CD14-positive monocyte (primary cell): ENCODE results near the gene MYO1C. TPM values are rescaled to one million over a fixed set of nuclear protein-coding genes. Genes with fewer than 3 reads are reported as not detected.
A peak's percentile ranks its signal among the peaks of the same experiment; 100 is the strongest.

ENCODE experiments used
- DNase-seq, 3 donors: peaks; one replicate each; pipeline ENCODE4 v3.0.0-alpha.2; 2011 to 2022
- H2AFZ ChIP-seq: 2 replicates; pipeline ENCODE4 v1.6.0; 2012; ENCODE audit warnings: mild to moderate bottlenecking, low read depth, low read length, inconsistent platforms; ENCODE audit not compliant: insufficient read depth, poor library complexity, severe bottlenecking
- H3K27ac ChIP-seq, 2 donors: 1 replicate in 1 of 2; 2 replicates in 1 of 2; pipeline ENCODE4 v1.5.1; 2012 to 2013; ENCODE audit warnings: low read length in 2 of 2, control low read depth in 1 of 2, inconsistent platforms in 1 of 2, low read depth in 1 of 2, mild to moderate bottlenecking in 1 of 2
- H3K27me3 ChIP-seq, 2 donors: one replicate each; pipeline versions ENCODE4 v1.6.0 to v1.6.1; 2011 to 2013; ENCODE audit warnings: low read length in 2 of 2; ENCODE audit not compliant: control insufficient read depth in 2 of 2, insufficient read depth in 2 of 2
- H3K36me3 ChIP-seq, 2 donors: replicated peaks in 1 of 2; 1 replicate in 1 of 2; 2 replicates in 1 of 2; pipeline versions ENCODE4 v1.5.1 to v1.6.1; 2012 to 2013; ENCODE audit warnings: low read length in 2 of 2, control low read depth in 1 of 2, inconsistent platforms in 1 of 2, mild to moderate bottlenecking in 1 of 2; ENCODE audit not compliant: insufficient read depth in 2 of 2, control insufficient read depth in 1 of 2
- H3K4me1 ChIP-seq, 2 donors: 1 replicate in 1 of 2; 2 replicates in 1 of 2; pipeline versions ENCODE4 v1.5.1 to v1.6.1; 2012 to 2013; ENCODE audit warnings: low read length in 2 of 2, control low read depth in 1 of 2, inconsistent platforms in 1 of 2, mild to moderate bottlenecking in 1 of 2, moderate library complexity in 1 of 2; ENCODE audit not compliant: insufficient read depth in 2 of 2, control insufficient read depth in 1 of 2
- H3K4me2 ChIP-seq: replicated peaks from 2 replicates; pipeline ENCODE3; 2012; ENCODE audit warnings: low read length, moderate library complexity, mild to moderate bottlenecking; ENCODE audit not compliant: poor library complexity, severe bottlenecking; ENCODE audit errors: extremely low read depth
- H3K4me3 ChIP-seq, 3 experiments: fragments of 200-600 bp in 1 of 3; sonication (generic) in 1 of 3; replicated peaks in 1 of 3; 1 replicate in 2 of 3; 2 replicates in 1 of 3; pipeline ENCODE4 v1.5.1; 2011 to 2013; ENCODE audit warnings: low read length in 3 of 3, mild to moderate bottlenecking in 3 of 3, control low read depth in 2 of 3, low read depth in 2 of 3, inconsistent platforms in 1 of 3, moderate library complexity in 1 of 3
- H3K79me2 ChIP-seq: 2 replicates; pipeline ENCODE4 v1.6.0; 2012; ENCODE audit warnings: mild to moderate bottlenecking, control low read depth, inconsistent platforms, low read length, moderate library complexity; ENCODE audit not compliant: insufficient read depth
- H3K9ac ChIP-seq: 2 replicates; pipeline ENCODE4 v1.6.0; 2017; ENCODE audit warnings: low read length, mild to moderate bottlenecking; ENCODE audit not compliant: insufficient read depth, poor library complexity, severe bottlenecking
- H3K9me3 ChIP-seq, 2 donors: replicated peaks in 1 of 2; 1 replicate in 1 of 2; 2 replicates in 1 of 2; pipeline versions ENCODE4 v1.5.1 to v1.6.1; 2012 to 2013; ENCODE audit warnings: low read length in 2 of 2, control low read depth in 1 of 2; ENCODE audit not compliant: control insufficient read depth in 1 of 2, insufficient read depth in 1 of 2
- H4K20me1 ChIP-seq: 2 replicates; pipeline ENCODE4 v1.6.0; 2012; ENCODE audit warnings: mild to moderate bottlenecking, low read length, control low read depth, moderate library complexity; ENCODE audit not compliant: insufficient read depth
- H3K27ac Mint-ChIP-seq, 7 donors: one replicate each; pipeline ENCODE4 v1.8.0; 2020; ENCODE audit warnings: mild to moderate bottlenecking in 7 of 7, mixed read lengths in 7 of 7, moderate library complexity in 6 of 7, inconsistent platforms in 2 of 7
- H3K27me3 Mint-ChIP-seq, 3 donors: one replicate each; pipeline ENCODE4 v1.8.0; 2021 to 2022; ENCODE audit warnings: low read depth in 3 of 3, mild to moderate bottlenecking in 3 of 3, mixed read lengths in 3 of 3, moderate library complexity in 3 of 3, inconsistent platforms in 1 of 3
- H3K36me3 Mint-ChIP-seq, 2 donors: one replicate each; pipeline ENCODE4 v1.8.0; 2020; ENCODE audit warnings: mixed read lengths in 2 of 2, inconsistent platforms in 1 of 2, mild to moderate bottlenecking in 1 of 2
- H3K4me1 Mint-ChIP-seq: one replicate; pipeline ENCODE4 v1.8.0; 2020; ENCODE audit warnings: mild to moderate bottlenecking, mixed read lengths
- H3K4me3 Mint-ChIP-seq, 2 donors: one replicate each; pipeline ENCODE4 v1.8.0; 2020; ENCODE audit warnings: mild to moderate bottlenecking in 2 of 2, mixed read lengths in 2 of 2, moderate library complexity in 1 of 2
- H3K9me3 Mint-ChIP-seq, 7 donors: one replicate each; pipeline ENCODE4 v1.8.0; 2020 to 2022; ENCODE audit warnings: mixed read lengths in 7 of 7, mild to moderate bottlenecking in 6 of 7, moderate library complexity in 6 of 7, inconsistent platforms in 2 of 7
- WGBS: methylation state at CpG from one replicate; pipeline ENCODE4 v1.1.5; 2013; ENCODE audit warnings: missing lambda C conversion rate; ENCODE audit not compliant: insufficient coverage; 5-methylcytosine and 5-hydroxymethylcytosine counted together
- intact Hi-C, 2 donors: fragments of 100-400 bp; cut with micrococcal nuclease; formaldehyde crosslinking; loops; one replicate each; pipeline versions ENCODE4 v1.15.0 to v1.15.1; 2023
- polyA plus RNA-seq, 3 donors: library from polyadenylated mRNA; depleted of rRNA in 1 of 3; unstranded in 2 of 3; stranded (reverse) in 1 of 3; fragments of 300-500 nt in 2 of 3; fragments of >200 nt in 1 of 3; fragmentation: Illumina TruSeq in 2 of 3; gene quantifications; 1 replicate in 2 of 3; 2 replicates in 1 of 3; pipeline ENCODE4 v1.2.3, GENCODE V29; 2012 to 2021
- TF ChIP-seq, protein P1 (sequence below): fragments of 200-600 bp; IDR thresholded peaks from one replicate; pipeline ENCODE4 v1.8.0; 2022; ENCODE audit warnings: antibody characterized with exemption, mild to moderate bottlenecking

Gene MYO1C
- polyA plus RNA-seq, 3 donors, result 2.5 to 9.5 (median 3.1) TPM

DNA sequence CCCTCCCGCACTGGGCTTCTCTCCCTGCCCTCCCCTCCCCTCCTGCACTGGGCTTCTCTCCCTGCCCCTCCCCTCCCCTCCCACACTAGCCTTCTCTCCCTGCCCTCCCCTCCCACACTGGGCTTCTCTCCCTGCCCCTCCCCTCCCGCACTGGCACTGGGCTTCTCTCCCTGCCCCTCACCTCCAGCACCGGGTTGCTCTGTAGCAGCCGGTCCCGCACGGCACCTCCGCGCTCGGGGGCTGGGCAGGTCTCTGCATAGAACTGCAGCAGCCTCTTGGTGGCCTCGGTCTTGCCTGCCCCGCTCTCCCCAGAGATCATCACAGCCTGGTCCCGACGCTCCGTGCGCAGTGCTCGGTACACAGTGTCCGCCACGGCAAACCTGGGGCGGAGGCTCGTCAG, 9.8 kb downstream of the MYO1C start:
- intact Hi-C loops, result no loop called here
- no peaks in the 10 kb centered on the region for H3K79me2 ChIP-seq
- WGBS, result 96% methylated on average over 19 of the region's 20 CpGs
- peaks cover 26 to 30% of the 10 kb centered on the region in 2 donors for H3K4me1 ChIP-seq
- H3K4me2 ChIP-seq, result no peak overlapping the region
- peaks cover 2 to 14% (median 9%) of the 10 kb centered on the region in 7 donors for H3K9me3 Mint-ChIP-seq
- H3K27ac Mint-ChIP-seq, result no peak overlapping the region
- H3K27ac ChIP-seq, result no peak overlapping the region
- TF ChIP-seq, protein P1, sequence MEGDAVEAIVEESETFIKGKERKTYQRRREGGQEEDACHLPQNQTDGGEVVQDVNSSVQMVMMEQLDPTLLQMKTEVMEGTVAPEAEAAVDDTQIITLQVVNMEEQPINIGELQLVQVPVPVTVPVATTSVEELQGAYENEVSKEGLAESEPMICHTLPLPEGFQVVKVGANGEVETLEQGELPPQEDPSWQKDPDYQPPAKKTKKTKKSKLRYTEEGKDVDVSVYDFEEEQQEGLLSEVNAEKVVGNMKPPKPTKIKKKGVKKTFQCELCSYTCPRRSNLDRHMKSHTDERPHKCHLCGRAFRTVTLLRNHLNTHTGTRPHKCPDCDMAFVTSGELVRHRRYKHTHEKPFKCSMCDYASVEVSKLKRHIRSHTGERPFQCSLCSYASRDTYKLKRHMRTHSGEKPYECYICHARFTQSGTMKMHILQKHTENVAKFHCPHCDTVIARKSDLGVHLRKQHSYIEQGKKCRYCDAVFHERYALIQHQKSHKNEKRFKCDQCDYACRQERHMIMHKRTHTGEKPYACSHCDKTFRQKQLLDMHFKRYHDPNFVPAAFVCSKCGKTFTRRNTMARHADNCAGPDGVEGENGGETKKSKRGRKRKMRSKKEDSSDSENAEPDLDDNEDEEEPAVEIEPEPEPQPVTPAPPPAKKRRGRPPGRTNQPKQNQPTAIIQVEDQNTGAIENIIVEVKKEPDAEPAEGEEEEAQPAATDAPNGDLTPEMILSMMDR, result no peak
- H3K9me3 ChIP-seq, result no peaks in the 10 kb centered on the region
- DNase-seq, result no peak
- H3K27me3 Mint-ChIP-seq, result peaks cover 54 to 76% (median 60%) of the 10 kb centered on the region in 3 donors
- H3K9ac ChIP-seq, result no peak overlapping the region
- H3K4me3 ChIP-seq, result no peak overlapping the region
- H3K36me3 ChIP-seq, result no peaks in the 10 kb centered on the region
- H2AFZ ChIP-seq, result no peak overlapping the region
- H4K20me1 ChIP-seq, result peaks cover 12% of the 10 kb centered on the region
- peaks cover 25 to 30% of the 10 kb centered on the region in 2 donors for H3K36me3 Mint-ChIP-seq
- peaks cover 6 to 41% of the 10 kb centered on the region in 2 donors for H3K27me3 ChIP-seq
- peak overlapping the region in 1 of 2 donors; percentile 30 for H3K4me3 Mint-ChIP-seq
- peaks cover 19% of the 10 kb centered on the region for H3K4me1 Mint-ChIP-seq

DNA sequence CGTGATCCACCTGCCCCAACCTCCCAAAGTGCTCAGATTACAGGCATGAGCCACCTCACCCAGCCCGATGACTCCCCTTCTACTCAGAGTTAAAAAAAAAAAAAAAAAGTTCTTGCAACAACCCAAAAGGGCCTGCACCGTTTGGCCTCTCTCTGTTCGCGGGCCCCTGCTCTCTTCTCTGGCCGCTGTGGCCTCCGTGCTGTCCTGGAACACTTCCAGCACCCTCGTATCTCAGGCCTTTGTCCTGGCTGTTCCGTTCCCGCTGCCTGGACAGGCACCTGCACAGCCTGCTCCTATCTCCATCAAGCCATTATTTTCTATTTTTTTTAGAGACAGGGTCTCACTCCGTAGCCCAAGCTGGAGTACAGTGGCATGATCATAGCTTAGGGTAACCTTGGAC, 10.8 kb downstream of the MYO1C start:
- Histone ChIP-seq H3K36me3 (no peaks in the 10 kb centered on the region), H3K4me2 (no peak overlapping the region), H4K20me1 (peaks cover 10% of the 10 kb centered on the region), H3K79me2 (no peaks in the 10 kb centered on the region), H3K27ac (no peak overlapping the region), H3K4me1 (peaks cover 17 to 21% of the 10 kb centered on the region in 2 donors), H3K4me3 (no peak overlapping the region), H3K9ac (no peak overlapping the region), H3K27me3 (peaks cover 4 to 32% of the 10 kb centered on the region in 2 donors), H3K9me3 (no peaks in the 10 kb centered on the region), H2AFZ (no peak overlapping the region)
- Mint-ChIP-seq H3K27me3 (peaks cover 47 to 68% (median 50%) of the 10 kb centered on the region in 3 donors), H3K9me3 (peaks cover 1 to 11% (median 7%) of the 10 kb centered on the region in 7 donors), H3K4me3 (peak overlapping the region in 1 of 2 donors; percentile 14), H3K4me1 (peaks cover 13% of the 10 kb centered on the region), H3K27ac (no peak overlapping the region), H3K36me3 (peaks cover 25 to 31% of the 10 kb centered on the region in 2 donors)
- TF ChIP-seq, protein P1, result no peak
- intact Hi-C loops, result no loop called here
- no peak for DNase-seq
- WGBS, result 83% methylated on average over 10 of the region's 11 CpGs
